ENCODE results near the gene COL8A1.
"Not testable (repeated sequence)": the region's sequence is repeated elsewhere in the genome, so short reads cannot be mapped to it uniquely, and the experiment has no call there.

COL8A1 gene

DNA sequence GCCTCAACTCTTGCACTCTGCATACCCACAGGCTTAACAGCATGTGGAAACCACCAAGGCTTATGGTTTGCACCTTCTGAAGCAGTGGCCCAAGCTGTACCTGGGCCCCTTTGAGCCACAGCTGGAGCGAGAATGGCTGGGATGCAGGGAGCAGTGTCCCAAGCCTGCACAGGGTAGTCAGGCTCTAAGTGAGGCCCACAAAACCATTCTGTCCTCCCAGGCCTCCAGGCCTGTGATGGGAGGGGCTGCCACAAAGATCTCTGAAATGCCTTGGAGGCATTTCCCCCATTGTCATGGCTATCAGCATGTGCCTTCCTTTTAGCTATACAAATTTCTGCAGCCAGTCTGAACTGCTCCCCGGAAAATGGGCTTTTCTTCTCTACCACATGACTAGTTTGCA lies 166.8 kb downstream of the COL8A1 start:
- no peak for DNase-seq (ENCODE audit: low spot score)

- peak; percentile 39 for DNase-seq (ENCODE audit: low spot score)
These were observed 169.9 kb downstream of the COL8A1 start for GRCh38 chr3:99808163-99808794.

- DNase-seq (ENCODE audit: low spot score), result no peak
These were observed 171.2 kb downstream of the COL8A1 start for GRCh38 chr3:99809565-99809964.

DNA sequence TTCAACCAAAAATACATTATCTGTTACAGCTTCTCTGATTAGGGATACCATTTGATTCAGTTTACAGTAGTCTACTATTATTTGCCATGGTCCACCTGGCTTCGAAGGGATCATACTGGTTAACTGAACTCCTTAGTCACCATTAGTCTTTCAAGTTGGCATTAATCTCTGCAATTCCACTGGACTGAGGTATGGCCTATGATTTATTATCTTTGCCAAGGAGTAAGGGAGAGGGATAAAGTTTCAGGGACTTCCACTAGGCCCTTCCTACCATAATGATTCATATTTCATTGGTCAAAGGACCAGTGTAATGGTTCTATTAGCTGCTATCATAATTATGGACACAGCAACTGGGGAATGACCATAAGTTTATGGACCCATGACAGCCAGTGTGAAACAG lies 172.0 kb downstream of the COL8A1 start:
- no peak for DNase-seq (ENCODE audit: low spot score)

DNA sequence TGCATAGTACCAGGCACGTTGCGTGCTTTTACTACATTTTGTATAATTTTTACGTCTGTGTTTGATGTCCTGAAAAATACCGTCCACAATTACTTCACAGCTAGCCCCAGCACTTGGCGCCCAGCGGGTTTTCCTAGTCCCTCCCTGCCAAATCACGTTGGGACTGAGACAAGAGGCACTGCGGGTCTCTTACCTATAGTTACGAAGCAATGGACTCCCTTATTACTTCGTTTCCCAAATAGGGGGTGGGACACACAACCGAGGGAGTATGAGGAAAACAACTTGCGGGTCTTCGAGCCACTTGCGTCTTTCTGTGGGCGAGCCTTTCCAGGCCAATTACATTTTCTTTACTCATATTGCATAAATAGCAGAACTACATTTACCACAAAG lies 178.6 kb downstream of the COL8A1 start:
- no peak for DNase-seq (ENCODE audit: low spot score)

DNA sequence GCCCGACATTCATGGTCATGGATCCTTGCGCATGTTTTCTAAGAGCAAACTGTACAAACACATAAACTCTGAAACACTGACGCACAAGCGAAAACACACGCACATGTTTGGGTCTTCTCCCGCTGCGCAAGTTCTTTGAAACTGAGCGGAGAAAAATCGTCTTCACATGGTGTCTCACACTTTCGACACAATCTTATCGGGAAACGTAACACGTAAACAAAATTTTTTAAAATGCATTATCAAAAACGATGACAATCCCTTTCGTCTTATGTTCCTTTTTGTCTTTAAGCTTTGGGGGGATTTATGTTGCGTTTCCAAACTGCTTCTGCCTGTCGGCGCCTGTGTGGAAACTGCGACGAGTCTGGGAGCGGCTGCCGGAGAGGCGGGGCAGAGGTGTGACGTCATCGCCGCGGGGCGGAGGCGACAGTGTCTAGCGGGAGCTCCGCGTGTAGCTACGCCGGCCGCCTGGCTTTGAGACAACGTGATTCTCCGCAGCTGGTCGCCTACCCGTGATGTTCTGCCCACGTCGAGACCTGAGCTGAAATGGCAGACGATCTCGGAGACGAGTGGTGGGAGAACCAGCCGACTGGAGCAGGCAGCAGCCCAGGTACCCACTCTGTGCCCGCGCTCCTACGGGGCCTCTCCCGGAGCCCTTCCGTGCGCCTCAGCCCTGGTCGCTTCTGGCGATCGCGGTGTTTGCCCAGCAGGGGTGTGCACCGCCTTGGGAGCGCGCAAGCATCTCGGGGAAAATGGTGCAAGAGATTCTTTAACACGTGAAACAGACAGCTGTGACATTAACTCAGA lies 179.2 kb downstream of the COL8A1 start, which contains the start of gene CMSS1:
Gene CMSS1, plus strand, starts transcription at position 426 of the 804 bp plus-strand sequence.
- DNase-seq (ENCODE audit: low spot score), result peak; percentile 94

- no peak for DNase-seq (ENCODE audit: low spot score)
These were observed 180.4 kb downstream of the COL8A1 start for GRCh38 chr3:99818818-99819217.

GRCh38 chr3:99823723-99824711 lies 185.6 kb downstream of the COL8A1 start:
- DNase-seq (ENCODE audit: low spot score), result no peak

DNA sequence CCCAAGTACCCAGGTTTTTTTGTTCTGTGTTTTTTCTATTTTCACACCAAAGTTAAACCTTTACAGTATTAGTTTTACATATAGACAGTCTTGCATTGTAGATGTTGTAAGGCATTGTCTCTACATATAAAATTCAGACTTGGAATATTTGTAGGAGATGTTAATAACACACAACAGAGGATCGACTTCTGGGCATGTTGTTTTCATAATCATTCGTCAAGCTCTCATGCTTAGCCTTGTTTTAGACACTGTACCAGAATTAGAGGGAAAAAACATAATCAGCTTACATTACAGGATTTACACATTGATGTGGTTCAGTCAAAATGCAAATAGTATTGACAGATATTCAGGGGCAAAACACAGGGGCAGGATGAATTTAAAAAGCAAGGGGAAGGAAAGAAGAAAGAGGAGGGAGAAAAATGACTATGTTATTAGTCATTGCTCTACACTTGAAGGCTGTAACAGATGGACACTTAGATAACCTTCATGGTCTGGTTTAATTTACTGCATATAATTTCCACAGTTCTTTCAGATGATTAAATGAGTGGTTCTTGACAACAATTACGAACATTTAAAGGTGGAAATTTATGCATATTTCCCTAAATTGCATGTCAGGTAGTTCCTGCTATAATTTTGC lies 186.7 kb downstream of the COL8A1 start:
- peak; percentile 52 for DNase-seq (ENCODE audit: low spot score)

DNA sequence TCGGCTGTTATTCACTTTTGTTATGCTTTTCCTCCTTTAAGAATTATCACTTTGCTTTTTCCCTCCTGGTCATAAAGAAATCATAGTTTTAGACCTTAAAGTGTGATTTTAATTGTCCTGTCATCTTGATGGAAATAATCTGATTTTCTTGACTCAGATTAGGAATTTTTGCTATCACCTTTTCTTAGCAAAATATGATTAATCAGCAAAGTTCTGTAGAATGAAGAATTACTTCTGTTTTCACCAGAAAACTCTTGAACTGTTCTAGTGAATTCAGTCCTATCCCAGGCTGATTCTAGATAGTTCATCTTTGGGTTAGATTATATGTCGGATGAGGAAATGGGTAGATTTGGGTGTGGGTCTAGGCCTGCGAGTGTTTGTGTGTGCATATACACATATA lies 191.4 kb downstream of the COL8A1 start:
- no peak for DNase-seq (ENCODE audit: low spot score)

DNA sequence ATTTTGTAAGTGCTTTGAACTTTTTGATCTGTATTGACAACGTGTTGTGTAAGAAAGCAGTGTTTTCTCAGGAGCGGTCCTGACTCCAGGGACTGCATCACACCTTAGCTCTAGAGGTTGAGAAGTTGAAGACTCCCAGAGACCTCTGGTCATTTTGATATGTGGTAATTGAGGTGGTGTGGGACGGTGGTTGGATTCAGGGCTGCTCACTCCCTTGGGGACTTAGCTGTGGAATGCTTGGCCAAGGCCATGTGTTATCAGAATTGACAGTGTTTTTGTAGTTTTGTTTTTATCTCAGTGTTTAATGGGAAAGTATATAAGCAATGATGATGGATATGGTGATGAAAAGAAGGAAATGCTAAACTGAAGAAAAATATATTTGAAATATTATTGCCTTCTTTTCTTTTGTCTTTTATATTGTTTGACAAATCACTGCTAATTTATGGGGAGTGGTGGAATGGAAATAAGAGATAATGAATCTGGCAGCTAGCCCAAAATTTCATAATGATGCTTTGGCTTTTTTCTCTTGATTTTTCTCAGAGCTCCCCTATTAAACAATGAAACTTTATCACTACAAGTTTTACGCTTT lies 195.3 kb downstream of the COL8A1 start:
- no peak for DNase-seq (ENCODE audit: low spot score)

GRCh38 chr3:99834211-99834957 lies 196.0 kb downstream of the COL8A1 start:
- no peak for DNase-seq (ENCODE audit: low spot score)

- DNase-seq (ENCODE audit: low spot score), result no peak
These were observed 198.3 kb downstream of the COL8A1 start for GRCh38 chr3:99836681-99837080.

GRCh38 chr3:99837715-99838114 lies 199.3 kb downstream of the COL8A1 start:
- DNase-seq (ENCODE audit: low spot score), result no peak

- DNase-seq (ENCODE audit: low spot score), result no peak
These were observed 200.4 kb downstream of the COL8A1 start for GRCh38 chr3:99838755-99839154.

DNA sequence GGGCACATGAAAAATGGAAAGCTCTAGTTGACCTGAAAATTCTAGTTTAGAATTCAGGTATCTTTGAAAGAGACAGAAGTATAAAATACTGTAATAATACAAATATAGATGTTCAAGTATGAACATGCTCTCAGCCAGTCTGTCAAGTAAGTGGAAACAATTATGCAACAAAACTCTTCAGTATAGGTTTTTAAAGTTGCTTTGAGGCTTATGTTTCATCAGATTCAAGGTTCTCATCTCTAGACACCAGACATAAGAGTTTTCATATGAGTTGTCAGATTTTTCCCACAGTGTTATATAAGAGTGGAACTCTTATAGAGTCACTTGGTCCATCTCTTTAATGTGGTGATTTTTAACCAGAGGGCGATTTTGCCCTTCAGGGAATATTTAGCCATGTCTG lies 201.2 kb downstream of the COL8A1 start:
- no peak for DNase-seq (ENCODE audit: low spot score)

DNA sequence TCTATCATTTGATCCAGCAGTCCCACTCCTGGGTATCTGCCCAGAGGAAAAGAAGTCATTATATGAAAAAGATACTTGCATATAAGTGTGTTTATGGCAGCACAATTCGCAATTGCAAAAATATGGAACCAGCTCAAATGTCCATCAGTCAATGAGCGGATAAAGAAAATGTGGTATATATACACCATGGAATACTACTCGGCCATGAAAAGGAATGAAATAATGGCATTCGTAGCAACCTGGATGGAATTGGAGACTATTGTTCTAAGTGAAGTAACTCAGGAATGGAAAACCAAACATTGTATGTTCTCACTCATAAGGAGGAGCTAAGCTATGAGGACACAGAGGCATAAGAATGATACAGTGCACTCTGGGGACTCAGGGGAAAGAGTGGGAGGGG lies 203.6 kb downstream of the COL8A1 start:
- DNase-seq (ENCODE audit: low spot score), result not testable (repeated sequence)

DNA sequence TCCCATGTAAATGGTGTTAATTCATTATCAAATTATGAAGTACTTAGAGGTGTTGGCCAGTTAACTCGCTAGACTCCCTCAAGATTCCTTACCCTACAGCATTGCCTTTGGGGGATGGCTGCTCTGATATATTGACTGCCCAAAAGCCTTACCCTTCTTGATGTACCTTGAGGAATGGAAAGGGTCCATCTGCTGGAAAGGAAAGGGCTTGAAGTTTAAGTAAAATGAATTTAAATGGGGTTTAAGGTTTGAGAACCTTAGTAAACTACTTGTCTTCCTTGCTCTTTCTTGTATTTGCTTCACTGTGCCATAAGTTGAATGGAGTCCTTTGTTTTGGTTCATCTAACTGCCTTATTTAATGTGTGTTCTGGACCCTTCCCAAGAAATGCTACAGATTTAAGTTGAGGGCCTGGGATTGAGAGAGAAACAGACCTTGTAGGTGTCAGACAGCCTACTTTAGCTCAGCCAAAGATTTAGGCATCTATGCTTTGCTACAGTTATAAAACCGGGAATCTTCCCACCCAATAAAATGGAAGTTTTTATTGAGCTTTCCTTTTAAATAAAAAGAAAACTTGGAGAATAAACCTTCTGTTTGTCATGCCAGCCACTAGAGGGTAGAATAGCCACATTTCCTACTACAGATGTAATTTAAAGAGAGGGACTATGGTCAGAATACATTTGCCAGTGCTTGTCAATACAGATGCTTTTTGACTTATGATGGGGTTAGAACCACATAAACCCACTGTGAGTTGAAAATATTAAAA lies 204.6 kb downstream of the COL8A1 start:
- DNase-seq (ENCODE audit: low spot score), result no peak

DNA sequence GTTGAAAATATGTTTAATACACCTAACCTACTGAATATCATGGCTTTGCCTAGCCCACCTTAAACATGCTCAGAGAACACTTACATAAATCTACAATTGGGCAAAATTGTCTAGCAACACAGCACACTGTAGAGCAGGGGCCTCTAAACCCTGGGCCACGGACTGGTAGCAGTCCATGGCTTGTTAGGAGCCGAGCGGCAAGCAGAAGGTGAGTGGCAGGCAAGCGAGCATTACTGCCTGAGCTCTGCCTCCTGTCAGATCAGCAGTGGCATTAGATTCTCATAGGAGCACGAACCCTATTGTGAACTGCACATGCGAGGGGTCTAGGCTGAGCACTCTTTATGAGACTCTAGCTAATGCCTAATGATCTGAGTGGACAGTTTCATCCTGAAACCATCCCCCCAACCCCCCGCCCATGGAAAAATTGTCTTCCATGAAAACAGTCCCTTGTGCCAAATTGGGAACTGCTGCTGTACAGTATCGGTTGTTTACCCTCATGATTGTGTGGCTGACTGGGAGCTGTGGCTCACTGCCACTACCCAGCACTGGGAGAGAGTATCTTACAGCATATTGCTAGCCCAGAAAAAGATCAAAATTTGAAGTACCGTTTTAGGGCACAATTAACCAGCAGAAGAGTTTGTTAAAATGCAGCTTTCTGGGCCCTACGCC lies 205.3 kb downstream of the COL8A1 start:
- no peak for DNase-seq (ENCODE audit: low spot score)

Data from activated CD4-positive, alpha-beta T cell treated with anti-CD3 and anti-CD28 coated beads, Interleukin-2, Interleukin-4, amounts not matched to agents 100 ng/mL and 50 ng/mL, durations not matched to agents 16 hours and 8 hours (primary cell).